H1 (cell line): ENCODE measurements around the gene TAT.

Experiments used
- RBBP5 ChIP-seq: IDR thresholded peaks from 2 replicates; pipeline ENCODE4 v1.7.1; 2012; ENCODE audit warnings: low read depth, mild to moderate bottlenecking, inconsistent platforms, low read length, moderate library complexity, borderline replicate concordance
- SP1 ChIP-seq: IDR thresholded peaks from 2 replicates; pipeline ENCODE4 v1.6.1; 2011; ENCODE audit warnings: low read depth, low read length
- TF ChIP-seq, protein P1 (sequence below), 3 experiments: IDR thresholded peaks; 1 replicate in 2 of 3; 2 replicates in 1 of 3; pipeline versions ENCODE4 v1.5.1 to v1.6.1; 2011; ENCODE audit warnings: low read length in 3 of 3, mild to moderate bottlenecking in 3 of 3, inconsistent platforms in 2 of 3, low read depth in 1 of 3, moderate library complexity in 1 of 3; ENCODE audit not compliant: insufficient read depth in 1 of 3; ENCODE audit errors: control extremely low read depth in 1 of 3

DNA sequence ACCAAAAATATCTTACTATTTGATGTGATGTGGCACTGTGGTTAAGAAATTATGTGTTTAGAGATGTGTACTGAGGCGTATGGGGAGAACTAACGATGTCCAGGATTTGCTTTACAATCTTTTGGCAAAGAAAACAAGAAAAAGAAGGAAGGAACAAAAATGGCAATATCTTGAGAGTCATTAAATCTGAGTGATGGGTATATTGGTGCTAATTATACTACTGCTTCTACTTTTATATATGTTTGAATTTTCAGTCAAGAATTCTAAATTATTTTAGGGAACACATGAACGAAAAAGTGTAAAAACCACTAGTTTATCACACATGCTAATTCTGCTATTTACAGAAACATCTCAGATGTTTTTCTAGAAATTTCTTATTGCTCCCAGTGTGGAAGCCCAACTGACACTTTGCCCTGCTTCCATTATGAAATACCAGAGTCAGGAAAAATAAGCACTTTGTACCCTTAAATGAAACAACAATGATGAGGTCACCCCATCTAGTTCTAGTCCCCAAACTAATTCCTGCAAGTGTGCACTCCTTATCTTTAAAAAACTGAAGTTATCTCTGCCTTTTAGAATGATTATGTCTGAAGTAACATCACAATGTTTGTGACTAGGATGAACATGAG is 18.8 kb downstream of the TAT start:
- TF ChIP-seq, protein P1, sequence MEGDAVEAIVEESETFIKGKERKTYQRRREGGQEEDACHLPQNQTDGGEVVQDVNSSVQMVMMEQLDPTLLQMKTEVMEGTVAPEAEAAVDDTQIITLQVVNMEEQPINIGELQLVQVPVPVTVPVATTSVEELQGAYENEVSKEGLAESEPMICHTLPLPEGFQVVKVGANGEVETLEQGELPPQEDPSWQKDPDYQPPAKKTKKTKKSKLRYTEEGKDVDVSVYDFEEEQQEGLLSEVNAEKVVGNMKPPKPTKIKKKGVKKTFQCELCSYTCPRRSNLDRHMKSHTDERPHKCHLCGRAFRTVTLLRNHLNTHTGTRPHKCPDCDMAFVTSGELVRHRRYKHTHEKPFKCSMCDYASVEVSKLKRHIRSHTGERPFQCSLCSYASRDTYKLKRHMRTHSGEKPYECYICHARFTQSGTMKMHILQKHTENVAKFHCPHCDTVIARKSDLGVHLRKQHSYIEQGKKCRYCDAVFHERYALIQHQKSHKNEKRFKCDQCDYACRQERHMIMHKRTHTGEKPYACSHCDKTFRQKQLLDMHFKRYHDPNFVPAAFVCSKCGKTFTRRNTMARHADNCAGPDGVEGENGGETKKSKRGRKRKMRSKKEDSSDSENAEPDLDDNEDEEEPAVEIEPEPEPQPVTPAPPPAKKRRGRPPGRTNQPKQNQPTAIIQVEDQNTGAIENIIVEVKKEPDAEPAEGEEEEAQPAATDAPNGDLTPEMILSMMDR (IDR thresholded peaks at IDR 0.05; ENCODE audit: control extremely low read depth in 1 of 3, insufficient read depth in 1 of 3, low read depth in 1 of 3, low read length in 3 of 3): no peak
- TF ChIP-seq RBBP5: no peak
- TF ChIP-seq SP1: no peak
